ENCODE measurements around the gene COL6A5. TPM values are rescaled to one million over a fixed set of nuclear protein-coding genes. Genes with fewer than 3 reads are reported as not detected.
"Not testable (repeated sequence)": the region's sequence is repeated elsewhere in the genome, so short reads cannot be mapped to it uniquely, and the experiment has no call there.

Gene COL6A5
- total RNA-seq, 1 experiment from 2014 or later, result not detected

DNA sequence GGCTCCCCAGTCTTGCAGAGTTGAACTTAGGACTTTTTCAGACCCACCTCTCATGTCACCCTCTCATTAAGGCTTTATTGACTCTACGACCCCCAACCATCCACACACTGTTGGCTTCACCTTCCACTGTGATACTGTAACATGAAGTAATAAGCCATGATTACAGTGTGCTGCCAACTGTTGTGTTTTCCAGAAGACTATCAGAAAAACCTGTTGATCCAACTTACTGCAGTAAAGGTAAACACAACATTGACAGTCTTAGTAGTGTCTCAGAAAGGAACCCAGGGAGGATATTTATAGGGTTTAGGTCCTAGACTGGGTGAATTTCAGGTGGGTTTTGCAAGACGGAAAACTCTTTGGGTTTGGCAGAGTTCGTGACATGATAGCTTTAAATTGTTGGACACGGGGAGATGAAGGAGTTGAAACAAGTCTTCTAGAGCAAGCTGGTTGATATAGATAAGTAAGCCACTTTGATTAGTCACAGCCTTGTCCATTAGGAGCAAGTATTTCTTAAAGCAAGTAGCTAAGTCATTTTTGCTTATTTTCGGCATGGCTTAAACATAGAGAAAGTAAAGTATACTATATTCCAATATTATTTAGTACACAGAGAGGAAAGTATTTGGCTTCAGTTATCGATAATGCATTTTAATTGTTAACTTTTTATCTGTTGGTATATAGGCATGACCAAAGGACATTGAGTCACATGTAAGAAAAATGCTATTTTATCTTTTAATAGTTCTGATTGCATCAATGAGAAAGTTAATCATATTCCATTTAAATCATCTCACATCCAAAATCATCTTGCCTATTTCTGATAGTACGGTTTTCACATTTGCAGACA, 2.4 kb upstream of the COL6A5 start:
- no peaks in the 10 kb centered on the region for H3K36me3 ChIP-seq (ENCODE audit: control insufficient read depth in 1 of 2, insufficient read depth in 2 of 2, low read length in 2 of 2)
- BruUV-seq (replicated peaks), result no TSS peak
- no peaks in the 10 kb centered on the region; the same call in 1 of the 2 replicates for H4K20me1 ChIP-seq (ENCODE audit: insufficient read depth)
- TF ChIP-seq ZNF274 (IDR thresholded peaks at IDR 0.05; ENCODE audit: low read depth, low read length) (no peak), FOSL1 (IDR thresholded peaks at IDR 0.05; ENCODE audit: low read depth) (no peak), EZH2phosphoT487 (IDR thresholded peaks at IDR 0.05; ENCODE audit: borderline replicate concordance) (no peak), POLR2AphosphoS5 (IDR thresholded peaks at IDR 0.05; ENCODE audit: low read depth, low read length) (no peak), TCF7L2 (IDR thresholded peaks at IDR 0.05; ENCODE audit: borderline replicate concordance, extremely low read depth, insufficient read depth, insufficient read length) (no peak), SP1 (IDR thresholded peaks at IDR 0.05; ENCODE audit: low read depth) (no peak), CBX3 (IDR thresholded peaks at IDR 0.05; ENCODE audit: low read depth) (no peak), EZH2 (IDR thresholded peaks at IDR 0.05) (no peak), ELF1 (IDR thresholded peaks at IDR 0.05; ENCODE audit: borderline replicate concordance, low read depth) (no peak), ZFX (IDR thresholded peaks at IDR 0.05) (no peak)
- TF ChIP-seq, protein P1, sequence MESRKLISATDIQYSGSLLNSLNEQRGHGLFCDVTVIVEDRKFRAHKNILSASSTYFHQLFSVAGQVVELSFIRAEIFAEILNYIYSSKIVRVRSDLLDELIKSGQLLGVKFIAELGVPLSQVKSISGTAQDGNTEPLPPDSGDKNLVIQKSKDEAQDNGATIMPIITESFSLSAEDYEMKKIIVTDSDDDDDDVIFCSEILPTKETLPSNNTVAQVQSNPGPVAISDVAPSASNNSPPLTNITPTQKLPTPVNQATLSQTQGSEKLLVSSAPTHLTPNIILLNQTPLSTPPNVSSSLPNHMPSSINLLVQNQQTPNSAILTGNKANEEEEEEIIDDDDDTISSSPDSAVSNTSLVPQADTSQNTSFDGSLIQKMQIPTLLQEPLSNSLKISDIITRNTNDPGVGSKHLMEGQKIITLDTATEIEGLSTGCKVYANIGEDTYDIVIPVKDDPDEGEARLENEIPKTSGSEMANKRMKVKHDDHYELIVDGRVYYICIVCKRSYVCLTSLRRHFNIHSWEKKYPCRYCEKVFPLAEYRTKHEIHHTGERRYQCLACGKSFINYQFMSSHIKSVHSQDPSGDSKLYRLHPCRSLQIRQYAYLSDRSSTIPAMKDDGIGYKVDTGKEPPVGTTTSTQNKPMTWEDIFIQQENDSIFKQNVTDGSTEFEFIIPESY (IDR thresholded peaks at IDR 0.05; ENCODE audit: extremely low read depth, insufficient replicate concordance, low read length), result no peak
- TF ChIP-seq, protein P2, sequence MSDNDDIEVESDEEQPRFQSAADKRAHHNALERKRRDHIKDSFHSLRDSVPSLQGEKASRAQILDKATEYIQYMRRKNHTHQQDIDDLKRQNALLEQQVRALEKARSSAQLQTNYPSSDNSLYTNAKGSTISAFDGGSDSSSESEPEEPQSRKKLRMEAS (IDR thresholded peaks at IDR 0.05), result no peak
- TF ChIP-seq, protein P3, sequence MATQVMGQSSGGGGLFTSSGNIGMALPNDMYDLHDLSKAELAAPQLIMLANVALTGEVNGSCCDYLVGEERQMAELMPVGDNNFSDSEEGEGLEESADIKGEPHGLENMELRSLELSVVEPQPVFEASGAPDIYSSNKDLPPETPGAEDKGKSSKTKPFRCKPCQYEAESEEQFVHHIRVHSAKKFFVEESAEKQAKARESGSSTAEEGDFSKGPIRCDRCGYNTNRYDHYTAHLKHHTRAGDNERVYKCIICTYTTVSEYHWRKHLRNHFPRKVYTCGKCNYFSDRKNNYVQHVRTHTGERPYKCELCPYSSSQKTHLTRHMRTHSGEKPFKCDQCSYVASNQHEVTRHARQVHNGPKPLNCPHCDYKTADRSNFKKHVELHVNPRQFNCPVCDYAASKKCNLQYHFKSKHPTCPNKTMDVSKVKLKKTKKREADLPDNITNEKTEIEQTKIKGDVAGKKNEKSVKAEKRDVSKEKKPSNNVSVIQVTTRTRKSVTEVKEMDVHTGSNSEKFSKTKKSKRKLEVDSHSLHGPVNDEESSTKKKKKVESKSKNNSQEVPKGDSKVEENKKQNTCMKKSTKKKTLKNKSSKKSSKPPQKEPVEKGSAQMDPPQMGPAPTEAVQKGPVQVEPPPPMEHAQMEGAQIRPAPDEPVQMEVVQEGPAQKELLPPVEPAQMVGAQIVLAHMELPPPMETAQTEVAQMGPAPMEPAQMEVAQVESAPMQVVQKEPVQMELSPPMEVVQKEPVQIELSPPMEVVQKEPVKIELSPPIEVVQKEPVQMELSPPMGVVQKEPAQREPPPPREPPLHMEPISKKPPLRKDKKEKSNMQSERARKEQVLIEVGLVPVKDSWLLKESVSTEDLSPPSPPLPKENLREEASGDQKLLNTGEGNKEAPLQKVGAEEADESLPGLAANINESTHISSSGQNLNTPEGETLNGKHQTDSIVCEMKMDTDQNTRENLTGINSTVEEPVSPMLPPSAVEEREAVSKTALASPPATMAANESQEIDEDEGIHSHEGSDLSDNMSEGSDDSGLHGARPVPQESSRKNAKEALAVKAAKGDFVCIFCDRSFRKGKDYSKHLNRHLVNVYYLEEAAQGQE (IDR thresholded peaks at IDR 0.05; ENCODE audit: low read depth), result no peak
- no peaks in the 10 kb centered on the region for H3K9me3 ChIP-seq (ENCODE audit: control insufficient read depth in 1 of 2, insufficient read depth in 1 of 2, low read depth in 1 of 2, low read length in 2 of 2)
- H3K9ac ChIP-seq (ENCODE audit: low read length), result no peak overlapping the region
- H3K27ac ChIP-seq (ENCODE audit: low read depth, low read length), result no peak overlapping the region
- POLR2A ChIA-PET, result no interaction called here
- H3K27me3 ChIP-seq (ENCODE audit: insufficient read depth, low read length), result peaks cover 34% of the 10 kb centered on the region
- CTCF ChIA-PET, result no interaction called here
- RAD21 ChIA-PET (ENCODE audit: low non-redundant PET in 1 of 2, low total read pairs in 2 of 2, uncharacterized antibody in 2 of 2, unreplicated experiment in 2 of 2), result no interaction called here
- H3K9me2 ChIP-seq (ENCODE audit: insufficient read depth), result no peaks in the 10 kb centered on the region
- H3K4me2 ChIP-seq (ENCODE audit: low read length), result no peak overlapping the region
- DNase-seq (ENCODE audit: low read depth, low spot score) (no peak), ATAC-seq (no peak)
- H3K4me3 ChIP-seq (replicated peaks in 1 of 2; ENCODE audit: low read depth in 1 of 2, low read length in 2 of 2), result no peak overlapping the region
- no peaks in the 10 kb centered on the region for H3K4me1 ChIP-seq (ENCODE audit: control insufficient read depth in 1 of 2, insufficient read depth in 2 of 2, low read length in 2 of 2)
- no peak overlapping the region for H2AFZ ChIP-seq (ENCODE audit: low read depth, low read length, poor library complexity, severe bottlenecking)
- intact Hi-C loops (cut with micrococcal nuclease), result no loop called here
- H3K79me2 ChIP-seq (ENCODE audit: insufficient read depth, low read length), result no peaks in the 10 kb centered on the region

DNA sequence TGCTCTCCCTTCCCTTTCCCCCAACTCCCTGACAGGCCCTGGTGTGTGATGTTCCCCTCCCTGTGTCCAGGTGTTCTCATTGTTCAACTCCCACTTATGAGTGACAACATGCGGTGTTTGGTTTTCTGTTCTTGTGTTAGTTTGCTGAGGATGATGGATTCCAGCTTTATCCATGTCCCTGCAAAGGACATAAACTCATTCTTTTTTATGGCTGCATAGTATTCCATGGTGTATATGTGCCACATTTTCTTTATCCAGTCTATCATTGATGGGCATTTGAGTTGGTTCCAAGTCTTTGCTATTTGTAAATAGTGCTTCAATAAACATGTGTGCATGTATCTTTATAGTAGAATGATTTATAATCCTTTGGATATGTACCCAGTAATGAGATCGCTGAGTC, 2.8 kb downstream of the COL6A5 start:
- H2AFZ ChIP-seq (ENCODE audit: low read depth, low read length, poor library complexity, severe bottlenecking); ATAC-seq; H3K4me3 ChIP-seq (replicated peaks in 1 of 2; ENCODE audit: low read depth in 1 of 2, low read length in 2 of 2); POLR2A ChIA-PET; H3K4me1 ChIP-seq (ENCODE audit: control insufficient read depth in 1 of 2, insufficient read depth in 2 of 2, low read length in 2 of 2); H3K9ac ChIP-seq (ENCODE audit: low read length); BruUV-seq (replicated peaks); H3K9me3 ChIP-seq (ENCODE audit: control insufficient read depth in 1 of 2, insufficient read depth in 1 of 2, low read depth in 1 of 2, low read length in 2 of 2); H3K4me2 ChIP-seq (ENCODE audit: low read length); H3K79me2 ChIP-seq (ENCODE audit: insufficient read depth, low read length); H3K27ac ChIP-seq (ENCODE audit: low read depth, low read length); H3K36me3 ChIP-seq (ENCODE audit: control insufficient read depth in 1 of 2, insufficient read depth in 2 of 2, low read length in 2 of 2); intact Hi-C loops (cut with micrococcal nuclease); DNase-seq (ENCODE audit: low read depth, low spot score); H4K20me1 ChIP-seq (ENCODE audit: insufficient read depth); CTCF ChIA-PET; H3K9me2 ChIP-seq (ENCODE audit: insufficient read depth); RAD21 ChIA-PET (ENCODE audit: low non-redundant PET in 1 of 2, low total read pairs in 2 of 2, uncharacterized antibody in 2 of 2, unreplicated experiment in 2 of 2): not testable (repeated sequence)
- H3K27me3 ChIP-seq (ENCODE audit: insufficient read depth, low read length), result peaks cover 23% of the 10 kb centered on the region
